Neural progenitor cell (in vitro differentiated cells): ENCODE results near the gene PDCD6IP.

Experiments
- CTCF ChIP-seq: fragments of 200-600 bp; sonication (generic); IDR thresholded peaks from 2 replicates; pipeline ENCODE4 v1.5.1; 2017; ENCODE audit warnings: antibody characterized with exemption, mild to moderate bottlenecking
- EZH2 ChIP-seq: fragments of 200-600 bp; sonication (generic); IDR thresholded peaks from 2 replicates; pipeline ENCODE4 v1.6.1; 2017; ENCODE audit warnings: antibody characterized with exemption, mild to moderate bottlenecking, moderate library complexity
- EZH2phosphoT487 ChIP-seq: fragments of 200-600 bp; sonication (generic); IDR thresholded peaks from 2 replicates; pipeline ENCODE4 v1.6.1; 2017; ENCODE audit warnings: antibody characterized with exemption

GRCh38 chr3:33749546-33750210 is 48.8 kb upstream of the PDCD6IP start:
- TF ChIP-seq CTCF (no peak), EZH2 (no peak), EZH2phosphoT487 (no peak)
